ENCODE measurements around the gene CDK11B.
A peak's percentile ranks its signal among the peaks of the same experiment; 100 is the strongest.

CDK11B gene

DNA sequence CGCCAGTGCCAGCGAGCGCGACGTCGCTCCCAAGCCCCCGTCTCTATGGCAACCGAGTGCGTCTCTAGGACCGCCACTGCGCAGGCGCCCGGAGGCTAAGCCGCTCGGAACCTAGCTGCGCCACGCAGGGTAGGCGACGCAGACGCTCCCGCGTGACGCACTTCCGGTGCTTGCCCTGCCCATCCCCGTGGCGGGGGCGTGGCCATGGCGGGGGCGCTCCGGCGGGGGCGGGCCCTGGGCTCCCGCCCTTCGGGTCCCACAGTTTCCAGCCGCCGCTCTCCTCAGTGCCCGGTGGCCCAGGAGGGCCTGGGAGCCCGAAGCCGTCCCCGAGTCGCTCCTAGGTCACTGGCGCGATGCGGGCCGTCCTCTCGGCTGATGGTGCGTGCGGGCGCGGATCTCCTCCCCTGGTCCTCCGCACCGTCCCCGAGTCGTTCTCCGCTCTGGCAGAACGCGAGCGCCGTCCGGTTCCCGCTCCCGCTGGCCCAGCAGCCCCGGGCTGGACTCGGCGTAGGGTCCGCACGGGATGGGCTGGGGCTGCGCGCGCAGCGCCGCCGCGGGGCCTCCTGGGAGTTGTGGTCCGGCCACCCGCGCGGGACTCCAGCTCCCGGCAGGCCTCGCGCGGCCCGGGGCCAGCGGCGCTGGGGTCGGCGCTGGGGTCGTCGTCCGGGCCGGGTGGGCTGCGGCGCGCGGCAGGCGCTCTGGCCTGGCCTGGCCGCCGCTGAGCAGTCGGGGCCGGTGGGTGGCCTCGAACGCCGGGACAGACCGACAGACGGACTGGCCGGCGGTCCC is 43.4 kb downstream of the CDK11B start, which contains the start of gene MIB2:
TSS of gene MIB2 (plus strand) at position 245 of the 789 bp plus-strand sequence. CDS start 7,953 bp downstream, outside the sequence.
- peak; percentile 98 for DNase-seq (ENCODE audit: low spot score)

DNA sequence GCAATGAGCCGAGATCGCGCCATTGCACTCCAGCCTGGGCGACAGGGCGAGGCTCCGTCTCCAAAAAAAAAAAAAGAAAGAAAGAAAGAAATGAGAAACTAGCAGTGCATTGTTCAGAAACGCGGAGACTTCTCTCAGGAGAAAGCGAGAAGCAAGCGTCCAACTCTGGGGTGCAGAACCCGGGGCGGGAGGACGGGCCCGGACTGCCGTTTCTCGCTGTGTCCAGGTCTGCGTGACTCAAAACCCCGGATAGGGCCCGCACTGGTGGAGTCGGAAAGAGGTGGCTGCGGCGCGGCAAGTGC is 43.9 kb downstream of the CDK11B start:
- DNase-seq (ENCODE audit: low spot score): no peak

DNA sequence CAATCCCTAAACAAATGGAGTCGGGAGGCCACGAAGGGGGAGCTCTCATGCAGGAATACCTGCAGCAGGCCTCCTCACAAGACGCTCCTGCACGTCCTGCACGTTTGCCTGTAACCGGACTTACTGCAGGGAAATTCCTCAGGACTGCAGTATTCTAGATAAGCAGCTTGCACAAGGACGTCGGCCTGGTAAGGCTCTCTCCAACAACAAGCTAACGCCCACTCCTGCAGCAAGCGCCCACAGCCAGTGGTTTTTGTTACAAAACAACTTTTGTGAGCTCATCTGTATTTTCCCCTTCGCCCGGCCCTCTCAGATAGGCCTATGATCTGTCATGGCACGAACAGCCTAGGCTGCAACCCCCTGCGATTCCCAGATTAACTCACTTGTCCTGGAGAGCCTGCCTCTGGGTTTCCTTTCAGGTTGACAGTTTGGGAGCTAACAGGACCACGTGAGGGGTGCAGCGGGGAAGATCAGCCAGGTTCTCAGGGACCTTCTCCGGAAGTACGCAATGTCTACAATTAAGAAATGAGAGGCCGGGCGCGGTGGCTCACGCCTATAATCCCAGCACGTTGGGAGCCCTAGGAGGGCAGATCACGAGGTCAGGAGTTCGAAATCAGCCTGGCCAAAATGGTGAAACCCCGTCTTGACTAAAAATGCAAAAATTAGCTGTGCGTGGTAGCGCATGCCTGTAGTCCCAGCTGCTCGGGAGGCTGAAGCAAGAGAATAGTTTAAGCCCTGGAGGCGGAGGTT is 44.4 kb downstream of the CDK11B start:
- peak; percentile 8 for DNase-seq (ENCODE audit: low spot score)

DNA sequence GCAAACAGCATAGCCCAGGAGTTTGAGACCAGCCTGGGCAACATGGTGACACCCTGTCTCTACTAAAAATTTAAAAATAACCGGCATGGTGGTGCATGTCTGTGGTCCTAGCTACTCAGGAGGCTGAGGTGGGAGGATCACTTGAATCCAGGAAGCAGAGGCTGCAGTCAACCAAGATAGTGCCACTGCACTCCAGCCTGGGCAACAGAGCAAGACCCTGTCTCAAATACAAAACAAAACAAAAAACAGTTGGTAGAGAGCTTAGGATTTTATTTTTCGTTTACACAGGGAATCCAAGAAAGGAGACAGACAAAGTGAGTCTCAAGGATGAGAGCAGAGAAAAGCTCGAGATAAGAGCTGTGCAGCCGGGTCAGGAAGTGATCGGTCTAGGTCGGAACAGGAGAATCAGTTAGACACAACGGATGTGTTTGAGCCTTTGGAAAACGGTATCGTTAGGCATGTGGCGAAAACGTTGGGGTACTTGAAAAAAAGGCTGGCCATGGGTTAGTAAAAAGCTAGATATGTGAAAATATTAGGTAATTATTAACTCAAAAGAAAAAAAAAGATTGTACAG is 45.2 kb downstream of the CDK11B start:
- DNase-seq (ENCODE audit: low spot score): no peak

DNA sequence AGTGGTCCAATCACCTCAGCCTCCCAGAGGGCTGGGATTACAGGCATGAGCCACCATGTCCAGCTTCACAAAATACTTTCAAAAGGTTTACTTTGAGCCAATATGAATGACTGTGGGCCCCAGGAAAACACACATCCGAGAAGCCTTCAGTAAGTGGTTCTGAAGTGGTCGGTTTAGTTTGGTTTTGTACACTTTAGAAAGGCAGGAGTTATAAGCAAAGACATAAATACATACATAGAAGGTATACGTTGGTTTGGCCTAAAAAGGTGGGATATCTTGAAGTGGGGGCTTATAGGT is 46.8 kb downstream of the CDK11B start:
- no peak for DNase-seq (ENCODE audit: low spot score)

DNA sequence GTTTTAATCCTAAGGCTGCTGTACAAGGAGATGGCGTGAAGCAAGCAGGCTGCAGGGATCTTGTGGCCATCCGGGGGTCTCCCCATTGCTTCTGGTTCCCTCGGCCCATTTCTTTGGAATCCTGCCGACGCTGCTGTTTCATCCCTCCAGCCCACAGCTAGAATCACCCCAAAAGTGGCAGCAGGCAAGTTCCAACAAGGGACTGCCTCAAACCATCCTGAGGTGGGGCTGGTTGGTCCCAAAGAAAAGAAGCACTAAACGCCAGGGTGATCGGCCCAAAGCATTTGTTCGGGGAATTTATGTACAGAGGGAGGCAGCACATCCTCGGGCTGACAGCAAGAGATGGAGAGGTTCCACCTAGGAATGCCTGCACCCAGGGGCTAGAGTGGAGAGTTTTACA is 48.0 kb downstream of the CDK11B start:
- no peak for DNase-seq (ENCODE audit: low spot score)

DNA sequence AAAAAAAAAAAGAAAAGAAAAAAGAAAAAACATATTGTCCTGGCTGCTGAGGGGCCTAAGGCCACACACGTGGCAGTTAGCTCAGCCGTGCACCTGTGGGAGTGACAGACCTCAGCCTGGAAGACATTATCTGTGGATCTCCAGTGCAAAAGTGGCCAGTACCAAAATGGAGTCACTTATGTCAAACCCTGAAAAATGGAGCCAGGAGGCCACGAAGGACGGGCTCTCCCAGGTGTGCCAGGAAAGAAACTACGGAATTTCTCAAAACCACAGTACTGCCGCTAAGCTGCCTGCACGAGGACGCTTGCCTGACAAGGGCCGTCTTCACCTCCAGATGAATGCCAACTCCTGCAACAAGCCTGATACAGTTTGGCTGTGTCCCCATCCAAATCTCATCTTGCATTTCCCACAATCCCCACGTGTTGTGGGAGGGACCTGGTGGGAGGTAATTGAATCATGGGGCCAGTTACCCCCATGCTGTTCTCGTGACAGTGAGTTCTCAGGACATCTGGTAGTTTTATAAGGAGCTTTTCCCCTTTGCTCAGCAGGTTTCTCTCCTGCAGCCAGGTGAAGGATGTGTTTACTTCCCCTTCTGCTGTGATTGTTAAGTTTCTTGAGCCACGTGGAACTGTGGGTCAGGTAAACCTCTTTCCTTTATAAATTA is 48.9 kb downstream of the CDK11B start:
- DNase-seq (ENCODE audit: low spot score): no peak

DNA sequence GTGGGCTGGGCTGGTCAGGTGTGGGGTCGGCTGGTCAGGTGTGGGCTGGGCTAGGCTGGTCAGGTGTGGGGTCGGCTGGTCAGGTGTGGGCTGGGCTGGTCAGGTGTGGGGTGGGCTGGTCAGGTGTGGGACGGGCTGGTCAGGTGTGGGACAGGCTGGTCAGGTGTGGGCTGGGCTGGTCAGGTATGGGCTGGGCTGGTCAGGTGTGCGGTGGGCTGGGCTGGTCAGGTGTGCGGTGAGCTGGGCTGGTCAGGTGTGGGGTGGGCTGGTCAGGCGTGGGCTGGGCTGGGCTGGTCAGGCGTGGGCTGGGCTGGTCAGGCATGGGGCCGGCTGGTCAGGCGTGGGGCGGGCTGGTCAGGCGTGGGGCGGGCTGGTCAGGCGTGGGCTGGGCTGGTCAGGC is 52.6 kb downstream of the CDK11B start:
- DNase-seq (ENCODE audit: low spot score): no peak

DNA sequence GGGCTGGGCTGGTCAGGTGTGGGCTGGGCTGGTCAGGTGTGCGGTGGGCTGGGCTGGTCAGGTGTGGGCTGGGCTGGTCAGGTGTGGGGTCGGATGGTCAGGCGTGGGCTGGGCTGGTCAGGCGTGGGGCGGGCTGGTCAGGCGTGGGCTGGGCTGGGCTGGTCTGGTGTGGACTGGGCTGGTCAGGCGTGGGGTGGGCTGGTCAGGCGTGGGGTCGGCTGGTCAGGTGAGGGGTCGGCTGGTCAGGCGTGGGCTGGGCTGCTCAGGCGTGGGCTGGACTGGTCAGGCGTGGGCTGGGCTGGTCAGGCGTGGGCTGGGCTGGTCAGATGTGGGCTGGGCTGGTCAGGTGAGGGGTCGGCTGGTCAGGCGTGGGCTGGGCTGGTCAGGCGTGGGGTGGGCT is 53.1 kb downstream of the CDK11B start:
- DNase-seq (ENCODE audit: low spot score): no peak

DNA sequence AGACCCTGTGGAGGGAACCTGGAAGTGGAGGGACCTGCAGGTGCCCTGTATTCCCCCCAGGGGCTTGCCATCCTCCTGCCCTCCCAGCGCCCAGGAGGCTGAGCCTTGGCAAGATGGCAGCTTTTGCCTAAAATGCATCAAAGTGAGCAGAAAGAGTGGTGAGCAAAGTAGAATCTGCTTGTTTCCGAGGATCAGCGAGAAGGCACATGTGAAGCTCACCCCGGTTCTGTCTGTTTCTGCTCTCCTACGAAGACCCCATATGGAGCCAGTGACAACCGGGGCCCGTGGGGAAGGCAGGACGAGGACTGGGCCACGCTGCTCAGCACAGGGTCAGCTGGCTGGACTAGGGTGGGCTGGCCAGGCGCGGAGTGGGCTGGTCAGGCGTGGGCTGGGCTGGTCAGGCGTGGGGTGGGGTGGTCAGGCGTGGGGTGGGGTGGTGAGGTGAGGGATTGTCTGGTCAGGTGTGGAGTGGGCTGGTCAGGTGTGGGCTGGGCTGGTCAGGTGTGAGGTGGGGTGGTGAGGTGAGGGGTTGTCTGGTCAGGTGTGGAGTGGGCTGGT is 53.7 kb downstream of the CDK11B start:
- no peak for DNase-seq (ENCODE audit: low spot score)

DNA sequence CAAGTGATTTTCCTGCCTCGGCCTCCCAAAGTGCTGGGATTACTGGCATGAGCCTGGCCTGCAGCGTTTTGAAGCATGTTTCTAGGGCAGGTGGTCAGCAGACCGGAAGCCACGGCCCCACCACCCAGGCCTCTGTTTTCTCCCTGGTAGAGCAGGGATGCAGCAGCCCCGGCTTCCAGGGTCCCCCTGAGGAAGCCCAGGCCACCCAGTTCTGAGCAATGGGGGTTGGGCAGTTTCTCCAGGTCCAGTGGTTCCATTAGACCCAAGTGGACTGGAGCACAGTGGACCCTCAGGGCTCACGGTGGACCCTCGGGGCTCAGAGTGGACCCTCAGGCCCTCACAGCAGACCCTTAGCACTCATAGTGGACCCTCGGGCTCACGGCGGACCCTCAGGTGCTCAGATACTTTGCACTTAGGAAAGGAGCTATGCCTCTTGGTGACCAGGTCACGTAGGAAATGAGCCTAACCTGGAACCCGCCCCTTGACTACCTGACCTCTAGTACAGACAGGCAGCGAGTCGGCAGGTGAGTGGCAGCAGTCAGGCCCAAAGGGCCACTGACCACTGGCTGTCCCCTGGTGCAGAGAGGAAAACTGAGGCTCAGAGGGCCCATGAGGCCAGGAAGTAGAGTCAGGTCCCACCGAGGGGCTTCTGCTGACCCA is 54.3 kb downstream of the CDK11B start:
- DNase-seq (ENCODE audit: low spot score): no peak

DNA sequence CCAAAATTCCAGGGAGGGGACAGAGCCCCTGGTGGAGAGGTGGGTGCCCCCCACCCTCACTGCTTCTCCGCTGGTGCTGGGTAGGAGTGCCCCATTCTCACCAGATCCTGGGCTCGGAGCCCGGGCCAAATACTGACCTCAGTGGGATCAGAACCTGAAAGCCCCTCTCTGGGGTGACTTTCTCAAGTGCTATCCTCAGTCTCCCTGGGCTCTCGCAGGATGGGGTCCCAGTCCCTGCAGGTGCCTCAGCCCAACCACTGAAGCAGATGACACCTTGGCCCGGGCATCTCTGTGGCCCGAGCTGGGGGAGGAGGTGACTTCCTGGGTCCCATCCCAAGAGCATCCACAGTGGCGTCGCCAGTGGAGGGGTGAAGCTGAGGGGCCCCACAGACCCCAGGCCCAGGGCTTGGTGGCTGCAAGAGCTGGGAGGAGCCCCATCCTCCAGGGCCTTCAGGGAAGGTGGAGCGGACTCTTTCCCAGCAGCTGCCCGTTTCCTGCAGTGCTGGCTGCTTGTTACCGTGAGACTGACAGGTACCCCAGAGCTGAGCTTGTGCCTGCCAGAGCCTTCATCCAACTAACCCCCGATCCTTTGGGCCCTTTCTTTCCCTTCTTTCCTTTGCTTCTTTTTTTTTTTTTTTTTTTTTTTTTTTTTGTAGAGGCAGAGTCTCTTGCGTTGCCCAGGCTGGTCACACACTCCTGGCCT is 55.0 kb downstream of the CDK11B start:
- DNase-seq (ENCODE audit: low spot score): no peak

DNA sequence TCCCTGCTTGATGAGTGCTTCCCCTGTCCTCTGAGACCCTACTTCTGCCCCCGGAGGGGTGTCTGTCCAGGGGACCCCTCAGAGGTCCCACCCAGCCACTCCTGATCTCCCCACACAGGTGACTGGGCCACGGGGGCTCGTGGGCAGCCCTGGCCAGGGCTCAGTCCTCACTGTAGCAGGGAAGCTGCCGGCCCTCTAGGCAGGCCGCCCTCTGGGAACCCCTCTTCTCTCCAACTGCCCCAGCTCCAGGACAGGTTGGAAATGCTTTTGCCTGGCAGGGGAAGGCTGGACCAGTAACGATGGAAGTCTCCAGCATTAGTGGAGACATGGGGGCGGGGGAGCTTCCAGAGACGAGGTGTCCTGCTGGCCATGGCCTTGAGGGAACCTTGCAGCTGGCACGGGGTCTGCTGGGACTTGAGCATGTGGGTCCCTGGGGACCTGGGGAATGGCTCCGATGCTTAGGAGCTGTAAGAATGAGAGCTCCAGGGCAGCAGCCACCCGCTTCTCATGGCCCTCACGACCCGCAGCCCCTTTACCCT is 55.8 kb downstream of the CDK11B start:
- DNase-seq (ENCODE audit: low spot score): no peak

DNA sequence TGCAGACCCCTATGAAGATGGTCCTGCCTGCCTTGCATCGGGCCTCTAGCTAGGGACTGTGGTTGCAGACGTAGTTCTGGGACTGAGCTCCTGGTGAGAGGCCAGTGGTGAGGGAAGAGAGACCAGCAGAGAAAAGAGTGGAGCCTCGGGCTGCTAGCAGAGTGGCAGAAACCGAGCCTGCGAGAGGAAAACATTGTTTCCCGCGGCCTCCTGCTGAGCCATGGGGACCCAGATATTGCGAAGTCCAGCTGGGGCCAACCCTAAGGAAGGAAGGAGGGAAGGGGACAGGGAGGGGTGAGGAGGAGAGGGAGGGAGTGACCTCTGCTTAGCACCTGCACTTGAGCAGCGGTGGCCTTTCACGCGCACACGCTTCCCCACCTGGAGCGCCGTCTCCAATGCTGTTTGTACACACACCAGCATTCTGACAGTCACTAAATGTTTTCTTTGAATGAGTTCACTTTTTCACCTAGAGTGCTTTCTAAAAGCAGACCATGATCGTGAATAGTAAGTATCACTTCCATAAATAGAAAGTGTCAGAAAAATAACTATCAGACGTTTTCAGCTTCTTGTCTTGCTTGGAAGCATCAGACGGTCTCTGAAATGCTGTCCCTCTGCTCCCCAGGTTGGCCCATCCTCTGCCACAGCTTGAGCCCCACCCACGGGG is 56.4 kb downstream of the CDK11B start:
- no peak for DNase-seq (ENCODE audit: low spot score)

DNA sequence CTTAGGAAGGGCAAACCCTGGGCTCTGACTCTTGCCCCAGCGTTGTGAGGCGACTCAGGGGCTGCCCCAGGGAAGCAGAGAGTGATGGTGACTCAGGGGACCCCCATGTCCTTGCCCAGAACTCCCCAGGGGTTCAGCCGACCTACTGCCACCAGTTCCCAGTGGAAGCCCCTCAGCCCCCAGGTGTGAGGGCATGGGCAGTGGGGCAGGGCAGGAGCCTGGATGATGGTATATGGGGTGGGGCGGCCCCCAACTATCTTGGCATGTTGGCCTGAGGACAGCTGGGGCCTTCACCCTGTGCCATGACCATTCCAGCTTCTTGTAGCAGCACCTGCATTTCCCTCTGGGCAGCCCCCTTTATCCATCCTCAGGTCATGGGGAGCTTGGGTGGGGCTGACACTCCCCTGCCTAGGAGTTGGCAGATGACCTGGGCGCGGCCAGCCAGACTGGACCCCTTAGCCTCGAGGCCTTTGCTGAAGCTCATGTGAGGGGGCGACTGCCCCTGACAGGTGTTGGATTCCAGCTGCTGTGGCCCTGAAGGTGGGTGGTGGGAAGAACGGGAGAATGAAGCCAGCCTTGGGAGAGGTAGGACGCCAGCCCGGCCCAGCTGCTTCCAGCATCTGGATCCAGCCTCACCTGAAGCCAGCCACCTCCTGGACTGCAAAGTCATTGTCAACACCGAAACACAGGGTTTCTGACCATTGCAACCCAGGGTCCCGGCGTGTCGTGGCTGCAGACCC is 57.1 kb downstream of the CDK11B start:
- no peak for DNase-seq (ENCODE audit: low spot score)

DNA sequence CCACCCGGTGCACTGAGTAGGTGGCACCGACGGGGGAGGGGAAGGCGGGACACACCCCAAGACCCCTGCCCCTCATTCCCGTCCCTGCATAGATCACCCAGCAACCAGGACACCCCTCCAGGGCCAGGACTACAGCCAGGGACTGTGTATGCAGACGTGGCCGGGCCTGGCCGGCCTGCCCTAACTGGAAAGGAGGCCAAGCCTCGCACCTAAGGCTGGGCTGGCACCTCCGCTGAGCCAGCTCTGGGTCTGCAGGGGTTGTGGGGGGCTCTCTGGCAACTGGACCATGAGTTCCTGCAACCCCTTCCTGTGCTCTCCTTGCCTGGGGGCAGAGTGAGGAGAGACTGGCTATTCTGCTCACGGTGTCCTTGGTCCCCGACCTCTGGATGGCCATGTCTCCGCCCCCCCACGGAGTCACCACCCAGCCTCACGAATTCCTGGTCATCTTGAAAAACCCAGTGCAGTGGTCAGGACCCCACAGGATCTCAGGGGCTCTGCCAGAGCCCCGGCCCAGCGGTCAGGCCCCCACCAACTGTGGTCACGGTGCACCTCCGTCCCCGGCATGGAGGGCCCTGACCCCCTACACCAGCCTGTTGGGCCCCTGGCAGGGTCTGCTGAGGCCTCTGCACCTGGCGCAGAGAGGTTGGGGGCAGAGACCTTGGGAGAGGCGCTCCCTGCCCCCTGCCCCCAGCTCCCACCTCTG is 57.8 kb downstream of the CDK11B start:
- no peak for DNase-seq (ENCODE audit: low spot score)

DNA sequence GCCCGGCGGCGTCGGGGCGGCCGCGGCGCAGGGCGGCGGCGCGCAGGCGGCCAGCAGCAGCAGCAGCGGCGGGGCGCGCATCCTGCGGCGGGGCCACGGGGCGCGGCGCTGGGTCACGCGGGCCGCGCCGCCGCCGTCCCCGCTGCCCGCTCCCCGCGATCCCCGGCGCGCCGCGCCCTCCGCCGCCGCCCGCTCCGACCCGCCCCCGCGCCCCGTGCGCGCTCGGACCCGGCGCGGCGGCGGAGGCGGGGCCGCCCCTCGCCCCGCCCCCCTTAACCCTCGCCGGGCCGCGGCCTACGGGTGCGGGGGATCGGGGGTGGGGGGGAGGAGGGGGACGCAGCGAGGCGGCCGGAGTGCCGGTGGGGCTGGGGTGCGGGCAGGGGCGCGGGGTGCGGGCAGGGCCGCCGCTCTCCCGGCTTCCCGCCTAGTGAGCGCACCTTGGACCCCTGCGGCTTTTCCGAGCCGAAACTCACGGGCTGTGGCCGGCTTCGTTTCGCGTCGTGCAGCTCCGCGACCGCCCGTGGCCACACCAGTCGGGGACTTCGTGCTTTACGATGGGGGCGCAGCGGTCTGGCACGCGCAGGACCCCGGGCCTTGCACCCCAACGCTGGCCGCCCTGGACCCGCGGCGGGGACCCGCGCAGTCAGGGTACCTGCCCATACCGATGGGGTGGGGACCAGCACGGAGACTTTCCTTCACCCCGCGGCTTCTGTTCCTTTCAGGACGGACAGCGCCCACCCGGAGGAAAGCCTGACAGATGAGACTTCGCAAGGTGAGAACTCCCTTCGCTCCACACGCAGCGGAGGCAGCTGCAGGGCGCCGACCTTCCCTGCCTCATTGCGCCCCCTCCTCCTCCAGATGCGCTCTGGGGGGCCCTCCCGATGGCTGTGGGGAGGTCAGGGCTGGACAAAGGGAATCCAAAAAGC is 58.6 kb downstream of the CDK11B start, which contains the start of gene FNDC10:
TSS of gene FNDC10 (minus strand) at position 201 of the 926 bp plus-strand sequence. CDS start at position 81, 120 bp downstream.
- DNase-seq (ENCODE audit: low spot score): peak; percentile 12

All from LoVo (cell line).